Left ventricle myocardium inferior (tissue), 1 donor: ENCODE results near the gene RALGPS1. TPM values are rescaled to one million over a fixed set of nuclear protein-coding genes. Genes with fewer than 3 reads are reported as not detected.

Source experiments
- DNase-seq: peaks from one replicate; pipeline ENCODE4 v3.0.0-alpha.2; 2020
- H3K27ac ChIP-seq: fragments of 200-600 bp; replicated peaks from 2 replicates; pipeline ENCODE4 v1.8.0; 2021
- H3K27me3 ChIP-seq: fragments of 200-600 bp; 2 replicates; pipeline ENCODE4 v1.8.0; 2021; ENCODE audit warnings: low read depth
- H3K36me3 ChIP-seq: fragments of 200-600 bp; 2 replicates; pipeline ENCODE4 v1.8.0; 2021
- H3K4me1 ChIP-seq: fragments of 200-600 bp; 2 replicates; pipeline ENCODE4 v1.8.0; 2021
- H3K4me3 ChIP-seq: fragments of 200-600 bp; 2 replicates; pipeline ENCODE4 v1.8.0; 2021; ENCODE audit warnings: mild to moderate bottlenecking, moderate library complexity
- H3K9me3 ChIP-seq: fragments of 200-600 bp; replicated peaks from 2 replicates; pipeline ENCODE4 v1.8.0; 2021
- intact Hi-C: fragments of 100-400 bp; cut with micrococcal nuclease; formaldehyde crosslinking; loops from one replicate; pipeline ENCODE4 v1.11.0; 2022
- total RNA-seq: library from RNA; stranded (reverse); fragmentation: NEBNext Ultra II Directional; extraction: Animal tissue kit (Norgen Biotek cat#: 25700); gene quantifications from one replicate; pipeline ENCODE4 v1.2.1, GENCODE V29; 2021
- TF ChIP-seq, protein P1 (sequence below): fragments of 200-600 bp; IDR thresholded peaks from 2 replicates; pipeline ENCODE4 v1.8.0; 2021; ENCODE audit warnings: antibody characterized with exemption, mild to moderate bottlenecking, borderline replicate concordance
- donor health status: DM: no; HTN: yes; CAD: no; lungs with severe emphysema.

RALGPS1 gene
- total RNA-seq, 1 donor from 2014 or later, result 18.9 TPM

DNA sequence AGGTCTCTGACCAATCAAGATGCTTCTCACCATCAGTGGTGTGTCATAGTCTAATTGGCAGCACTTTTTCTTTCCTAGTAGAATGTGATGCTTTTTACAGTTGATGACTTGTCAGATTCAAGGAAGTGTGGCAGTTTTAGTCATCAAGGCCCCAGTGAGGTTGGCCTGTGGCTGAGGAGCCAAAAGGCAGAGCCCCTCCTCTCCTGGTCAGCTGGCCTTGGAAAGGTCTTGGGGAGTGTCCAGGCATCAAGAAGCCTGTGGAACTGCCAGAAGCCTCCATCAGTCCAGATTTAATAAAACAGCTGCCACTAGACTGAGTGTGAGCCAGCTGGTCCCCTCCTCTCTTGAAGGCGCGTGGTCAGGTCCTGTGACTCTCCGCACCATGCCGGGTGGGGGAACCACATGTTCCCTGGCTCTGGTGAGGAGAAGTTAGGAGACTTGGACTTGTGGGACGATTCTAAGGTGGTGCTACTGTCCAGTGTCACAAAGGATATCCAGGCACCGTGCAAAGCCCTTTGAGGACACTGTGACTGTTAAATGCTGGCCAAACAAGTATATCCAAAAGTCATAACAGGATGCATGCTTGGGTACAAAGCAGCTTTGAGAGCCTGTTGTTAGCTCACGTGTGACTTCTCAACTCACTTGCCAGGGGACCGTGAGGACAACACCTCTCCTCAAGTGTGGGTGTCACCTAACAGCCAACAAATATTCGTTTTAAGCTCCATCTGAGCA lies 213.9 kb downstream of the RALGPS1 start:
- peaks cover 67% of the 10 kb centered on the region for H3K4me1 ChIP-seq
- no peaks in the 10 kb centered on the region for H3K27me3 ChIP-seq
- intact Hi-C loops, result no loop called here
- peak; percentile 79 for DNase-seq
- H3K9me3 ChIP-seq, result no peaks in the 10 kb centered on the region
- TF ChIP-seq, protein P1, sequence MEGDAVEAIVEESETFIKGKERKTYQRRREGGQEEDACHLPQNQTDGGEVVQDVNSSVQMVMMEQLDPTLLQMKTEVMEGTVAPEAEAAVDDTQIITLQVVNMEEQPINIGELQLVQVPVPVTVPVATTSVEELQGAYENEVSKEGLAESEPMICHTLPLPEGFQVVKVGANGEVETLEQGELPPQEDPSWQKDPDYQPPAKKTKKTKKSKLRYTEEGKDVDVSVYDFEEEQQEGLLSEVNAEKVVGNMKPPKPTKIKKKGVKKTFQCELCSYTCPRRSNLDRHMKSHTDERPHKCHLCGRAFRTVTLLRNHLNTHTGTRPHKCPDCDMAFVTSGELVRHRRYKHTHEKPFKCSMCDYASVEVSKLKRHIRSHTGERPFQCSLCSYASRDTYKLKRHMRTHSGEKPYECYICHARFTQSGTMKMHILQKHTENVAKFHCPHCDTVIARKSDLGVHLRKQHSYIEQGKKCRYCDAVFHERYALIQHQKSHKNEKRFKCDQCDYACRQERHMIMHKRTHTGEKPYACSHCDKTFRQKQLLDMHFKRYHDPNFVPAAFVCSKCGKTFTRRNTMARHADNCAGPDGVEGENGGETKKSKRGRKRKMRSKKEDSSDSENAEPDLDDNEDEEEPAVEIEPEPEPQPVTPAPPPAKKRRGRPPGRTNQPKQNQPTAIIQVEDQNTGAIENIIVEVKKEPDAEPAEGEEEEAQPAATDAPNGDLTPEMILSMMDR, result no peak
- H3K4me3 ChIP-seq, result no peak overlapping the region
- H3K27ac ChIP-seq, result peak overlapping the region; percentile 90
- no peaks in the 10 kb centered on the region for H3K36me3 ChIP-seq

DNA sequence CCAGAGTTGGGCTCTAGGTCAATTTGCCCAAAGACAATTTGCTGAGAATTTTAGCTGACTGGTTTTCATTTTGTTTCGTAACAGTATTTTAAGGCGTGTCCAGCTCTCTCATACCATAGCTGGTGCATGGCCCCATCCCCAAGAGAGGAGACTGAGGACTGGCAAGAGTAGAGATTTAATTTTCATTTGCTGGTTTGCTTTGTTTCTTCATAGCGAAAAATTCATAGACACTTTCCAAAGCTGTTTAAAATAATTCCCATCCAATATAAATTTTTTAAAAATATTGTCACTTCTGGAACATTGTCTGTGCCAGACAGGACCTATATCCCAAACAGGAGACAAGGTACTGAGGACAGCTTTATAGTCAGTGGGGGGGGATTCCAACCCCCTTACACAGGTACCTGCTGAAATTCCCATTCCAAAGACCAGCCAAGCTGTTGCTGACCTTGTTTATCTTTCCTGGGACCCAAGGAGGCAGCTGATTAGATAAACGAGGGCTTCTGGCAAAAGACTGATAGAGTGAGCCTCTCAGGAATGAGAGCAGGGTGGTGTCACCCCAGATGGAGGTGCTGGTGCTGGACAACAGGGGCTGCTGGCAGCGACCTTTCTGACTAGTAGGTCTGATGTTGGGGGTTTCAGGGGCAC lies 214.6 kb downstream of the RALGPS1 start:
- H3K27ac ChIP-seq, result peak overlapping the region; percentile 90
- intact Hi-C loops, result no loop called here

DNA sequence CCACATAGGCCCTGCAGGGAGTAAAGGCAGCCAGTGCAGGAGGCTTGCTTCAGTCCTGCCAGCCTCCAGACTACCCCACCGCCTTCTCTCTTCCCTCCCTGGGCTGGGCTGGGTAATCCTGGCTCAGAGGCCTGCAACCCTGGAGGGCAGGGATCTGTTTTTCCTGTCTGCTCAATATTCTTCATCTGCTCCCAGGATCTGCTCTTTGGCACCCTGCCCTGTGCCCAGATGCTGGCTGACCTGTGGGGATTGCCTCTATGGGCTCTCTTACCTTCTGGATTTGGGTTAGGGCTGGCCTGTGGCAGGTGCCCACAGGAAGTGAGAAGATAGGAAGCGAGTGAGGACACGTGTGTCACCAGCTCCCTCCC lies 215.1 kb downstream of the RALGPS1 start:
- Histone ChIP-seq H3K27me3 (no peaks in the 10 kb centered on the region), H3K4me3 (no peak overlapping the region), H3K36me3 (no peaks in the 10 kb centered on the region), H3K27ac (peak overlapping the region; percentile 90), H3K9me3 (no peaks in the 10 kb centered on the region), H3K4me1 (peaks cover 73% of the 10 kb centered on the region)
- intact Hi-C loops, result no loop called here
- TF ChIP-seq, protein P1, result no peak
- DNase-seq, result no peak

More for the DNA sequence above, 214.6 kb downstream of the RALGPS1 start:
- no peaks in the 10 kb centered on the region for H3K27me3 ChIP-seq
- H3K36me3 ChIP-seq, result no peaks in the 10 kb centered on the region
- TF ChIP-seq, protein P1, result no peak
- no peak for DNase-seq
- no peak overlapping the region for H3K4me3 ChIP-seq
- peaks cover 68% of the 10 kb centered on the region for H3K4me1 ChIP-seq
- no peaks in the 10 kb centered on the region for H3K9me3 ChIP-seq

DNA sequence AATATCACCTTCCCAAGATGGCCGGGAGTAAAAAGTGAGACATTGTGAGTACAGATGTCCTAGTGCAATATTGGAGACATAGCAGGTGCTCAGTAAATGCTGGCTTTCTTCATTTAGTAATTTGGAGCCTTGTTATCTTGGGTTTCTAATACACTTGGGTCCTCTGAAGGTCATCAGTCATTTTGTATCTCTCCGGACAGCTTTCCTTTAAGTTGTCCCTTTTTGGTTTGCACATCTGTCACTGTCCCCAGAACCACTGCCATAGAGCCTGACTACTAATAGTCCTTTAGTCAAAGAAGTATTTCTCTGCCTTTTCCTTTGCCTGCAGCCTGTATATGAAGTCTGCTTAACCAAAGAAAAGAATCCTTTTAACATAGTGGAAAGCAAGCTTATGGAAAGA lies 215.7 kb downstream of the RALGPS1 start:
- Histone ChIP-seq H3K36me3 (no peaks in the 10 kb centered on the region), H3K9me3 (no peaks in the 10 kb centered on the region), H3K4me3 (no peak overlapping the region), H3K27me3 (no peaks in the 10 kb centered on the region), H3K4me1 (peaks cover 78% of the 10 kb centered on the region), H3K27ac (peak overlapping the region; percentile 90)
- intact Hi-C loops, result no loop called here
- no peak for DNase-seq
- TF ChIP-seq, protein P1, result no peak

DNA sequence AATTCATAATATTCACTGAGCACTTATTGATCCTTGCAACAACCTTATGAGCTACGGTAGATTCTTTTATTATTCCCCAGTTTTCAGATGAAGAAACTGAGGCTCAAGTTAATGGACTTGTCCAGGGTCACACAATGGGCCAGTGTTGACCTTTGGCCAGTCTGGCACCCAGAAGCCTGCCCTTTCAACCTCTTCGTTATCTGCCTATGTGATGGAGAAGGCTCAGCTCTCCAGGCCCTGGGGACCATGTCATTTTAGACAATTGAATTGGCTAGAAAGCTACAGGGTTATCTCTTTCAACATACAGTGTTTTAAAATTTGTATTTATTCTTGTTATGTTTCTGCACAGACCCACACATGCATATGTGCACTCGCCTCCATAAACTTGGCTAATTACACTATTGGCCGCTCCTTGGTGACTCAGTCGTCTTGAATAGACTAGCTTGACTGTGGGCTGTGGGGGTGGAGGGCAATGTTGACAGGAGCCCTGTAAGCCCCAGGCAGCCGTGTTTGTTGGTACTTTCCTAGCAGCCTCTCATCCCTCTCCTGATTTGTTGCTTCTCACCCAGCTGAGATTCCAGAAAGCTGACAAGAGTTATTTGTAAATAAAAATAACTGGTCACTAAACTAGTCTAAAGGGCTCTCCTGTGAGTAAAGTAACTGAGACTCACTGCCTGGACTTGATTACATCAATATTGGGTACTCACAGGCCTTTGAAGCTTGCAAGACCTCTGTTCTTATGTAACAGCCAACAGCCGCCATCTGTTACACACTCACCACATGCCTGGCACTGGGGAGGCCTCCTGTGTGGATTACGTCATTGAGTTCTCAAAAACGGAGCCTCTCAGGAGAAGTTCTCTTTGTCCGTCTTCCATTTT lies 216.3 kb downstream of the RALGPS1 start:
- Histone ChIP-seq H3K27me3 (no peaks in the 10 kb centered on the region), H3K9me3 (no peaks in the 10 kb centered on the region), H3K27ac (peak overlapping the region; percentile 90), H3K4me3 (no peak overlapping the region), H3K36me3 (no peaks in the 10 kb centered on the region), H3K4me1 (peaks cover 85% of the 10 kb centered on the region)
- DNase-seq, result peak; percentile 56
- intact Hi-C loops, result no loop called here
- TF ChIP-seq, protein P1, result no peak
